ENCODE measurements around the gene MAVS.
"Not testable (repeated sequence)": the region's sequence is repeated elsewhere in the genome, so short reads cannot be mapped to it uniquely, and the experiment has no call there.

The MAVS gene

GRCh38 chr20:3819411-3820047, 27.1 kb upstream of the MAVS start:
- H3K4me1 ChIP-seq (ENCODE audit: control insufficient read depth, insufficient read depth, low read length) = peaks cover 13% of the 10 kb centered on the region
- peak overlapping the region; percentile 78 for H3K4me3 ChIP-seq (ENCODE audit: low read length)
- H3K27me3 ChIP-seq (ENCODE audit: control insufficient read depth, insufficient read depth, low read length) = no peaks in the 10 kb centered on the region
- peaks cover 12% of the 10 kb centered on the region for H3K36me3 ChIP-seq (ENCODE audit: control insufficient read depth, insufficient read depth, low read length)
- peak overlapping the region; percentile 88 for H3K9ac ChIP-seq (ENCODE audit: low read length)
- H3K27ac ChIP-seq (ENCODE audit: low read depth, low read length) = peak overlapping the region; percentile 100

- Histone ChIP-seq H3K9ac (ENCODE audit: low read length) (peak within 1 kb of the TSS; percentile 88), H3K27me3 (ENCODE audit: control insufficient read depth, insufficient read depth, low read length) (no peaks in the 10 kb centered on the region), H3K27ac (ENCODE audit: low read depth, low read length) (peak within 1 kb of the TSS; percentile 100), H3K4me1 (ENCODE audit: control insufficient read depth, insufficient read depth, low read length) (peaks cover 13% of the 10 kb centered on the region), H3K4me3 (ENCODE audit: low read length) (peak within 1 kb of the TSS; percentile 78), H3K36me3 (ENCODE audit: control insufficient read depth, insufficient read depth, low read length) (peaks cover 12% of the 10 kb centered on the region)
These were observed 26.4 kb upstream of the MAVS start, which contains the start of gene AP5S1 for GRCh38 chr20:3820048-3820900. TSS of gene AP5S1 (plus strand) at chr20:3820547. CDS start at chr20:3822118, 1,571 bp downstream.

- peak overlapping the region; percentile 78 for H3K4me3 ChIP-seq (ENCODE audit: low read length)
- H3K36me3 ChIP-seq (ENCODE audit: control insufficient read depth, insufficient read depth, low read length) = peaks cover 12% of the 10 kb centered on the region
- H3K27me3 ChIP-seq (ENCODE audit: control insufficient read depth, insufficient read depth, low read length) = no peaks in the 10 kb centered on the region
- peak overlapping the region; percentile 100 for H3K27ac ChIP-seq (ENCODE audit: low read depth, low read length)
- peak overlapping the region; percentile 74 for H3K9ac ChIP-seq (ENCODE audit: low read length)
- H3K4me1 ChIP-seq (ENCODE audit: control insufficient read depth, insufficient read depth, low read length) = peaks cover 13% of the 10 kb centered on the region
These were observed 25.5 kb upstream of the MAVS start for GRCh38 chr20:3820901-3821727.

GRCh38 chr20:3821996-3822395, 24.6 kb upstream of the MAVS start:
- Histone ChIP-seq H3K4me3 (ENCODE audit: low read length) (no peak overlapping the region), H3K27ac (ENCODE audit: low read depth, low read length) (no peak overlapping the region), H3K9ac (ENCODE audit: low read length) (no peak overlapping the region), H3K27me3 (ENCODE audit: control insufficient read depth, insufficient read depth, low read length) (no peaks in the 10 kb centered on the region), H3K36me3 (ENCODE audit: control insufficient read depth, insufficient read depth, low read length) (peaks cover 12% of the 10 kb centered on the region), H3K4me1 (ENCODE audit: control insufficient read depth, insufficient read depth, low read length) (peaks cover 13% of the 10 kb centered on the region)

GRCh38 chr20:3823881-3824280, 22.8 kb upstream of the MAVS start:
- H3K36me3 ChIP-seq (ENCODE audit: control insufficient read depth, insufficient read depth, low read length) = peaks cover 12% of the 10 kb centered on the region
- no peaks in the 10 kb centered on the region for H3K27me3 ChIP-seq (ENCODE audit: control insufficient read depth, insufficient read depth, low read length)
- H3K27ac ChIP-seq (ENCODE audit: low read depth, low read length) = no peak overlapping the region
- no peak overlapping the region for H3K9ac ChIP-seq (ENCODE audit: low read length)
- peaks cover 10% of the 10 kb centered on the region for H3K4me1 ChIP-seq (ENCODE audit: control insufficient read depth, insufficient read depth, low read length)
- H3K4me3 ChIP-seq (ENCODE audit: low read length) = no peak overlapping the region

GRCh38 chr20:3825526-3825925, 21.1 kb upstream of the MAVS start:
- H3K27ac ChIP-seq (ENCODE audit: low read depth, low read length) = no peak overlapping the region
- peaks cover 12% of the 10 kb centered on the region for H3K36me3 ChIP-seq (ENCODE audit: control insufficient read depth, insufficient read depth, low read length)
- no peak overlapping the region for H3K4me3 ChIP-seq (ENCODE audit: low read length)
- no peak overlapping the region for H3K9ac ChIP-seq (ENCODE audit: low read length)
- no peaks in the 10 kb centered on the region for H3K27me3 ChIP-seq (ENCODE audit: control insufficient read depth, insufficient read depth, low read length)
- H3K4me1 ChIP-seq (ENCODE audit: control insufficient read depth, insufficient read depth, low read length) = peaks cover 3% of the 10 kb centered on the region

- peaks cover 12% of the 10 kb centered on the region for H3K36me3 ChIP-seq (ENCODE audit: control insufficient read depth, insufficient read depth, low read length)
- H3K27ac ChIP-seq (ENCODE audit: low read depth, low read length) = no peak overlapping the region
- no peak overlapping the region for H3K9ac ChIP-seq (ENCODE audit: low read length)
- H3K27me3 ChIP-seq (ENCODE audit: control insufficient read depth, insufficient read depth, low read length) = no peaks in the 10 kb centered on the region
- H3K4me3 ChIP-seq (ENCODE audit: low read length) = no peak overlapping the region
- H3K4me1 ChIP-seq (ENCODE audit: control insufficient read depth, insufficient read depth, low read length) = no peaks in the 10 kb centered on the region
These were observed 20.2 kb upstream of the MAVS start for GRCh38 chr20:3826420-3826819.

- H3K9ac ChIP-seq (ENCODE audit: low read length) = no peak overlapping the region
- H3K36me3 ChIP-seq (ENCODE audit: control insufficient read depth, insufficient read depth, low read length) = peaks cover 4% of the 10 kb centered on the region
- H3K4me3 ChIP-seq (ENCODE audit: low read length) = no peak overlapping the region
- H3K4me1 ChIP-seq (ENCODE audit: control insufficient read depth, insufficient read depth, low read length) = no peaks in the 10 kb centered on the region
- no peak overlapping the region for H3K27ac ChIP-seq (ENCODE audit: low read depth, low read length)
- H3K27me3 ChIP-seq (ENCODE audit: control insufficient read depth, insufficient read depth, low read length) = no peaks in the 10 kb centered on the region
These were observed 17.8 kb upstream of the MAVS start for GRCh38 chr20:3828798-3829197.

- not testable (repeated sequence) for H3K27ac ChIP-seq (ENCODE audit: low read depth, low read length); H3K4me1 ChIP-seq (ENCODE audit: control insufficient read depth, insufficient read depth, low read length); H3K27me3 ChIP-seq (ENCODE audit: control insufficient read depth, insufficient read depth, low read length); H3K9ac ChIP-seq (ENCODE audit: low read length); H3K4me3 ChIP-seq (ENCODE audit: low read length); H3K36me3 ChIP-seq (ENCODE audit: control insufficient read depth, insufficient read depth, low read length)
These were observed 16.7 kb upstream of the MAVS start for GRCh38 chr20:3829891-3830290.

- no peak overlapping the region for H3K9ac ChIP-seq (ENCODE audit: low read length)
- no peak overlapping the region for H3K4me3 ChIP-seq (ENCODE audit: low read length)
- H3K36me3 ChIP-seq (ENCODE audit: control insufficient read depth, insufficient read depth, low read length) = peaks cover 3% of the 10 kb centered on the region
- H3K4me1 ChIP-seq (ENCODE audit: control insufficient read depth, insufficient read depth, low read length) = no peaks in the 10 kb centered on the region
- H3K27ac ChIP-seq (ENCODE audit: low read depth, low read length) = no peak overlapping the region
- no peaks in the 10 kb centered on the region for H3K27me3 ChIP-seq (ENCODE audit: control insufficient read depth, insufficient read depth, low read length)
These were observed 10.5 kb upstream of the MAVS start for GRCh38 chr20:3836132-3836531.

GRCh38 chr20:3839328-3839727, 7.3 kb upstream of the MAVS start:
- no peaks in the 10 kb centered on the region for H3K27me3 ChIP-seq (ENCODE audit: control insufficient read depth, insufficient read depth, low read length)
- H3K9ac ChIP-seq (ENCODE audit: low read length) = no peak overlapping the region
- no peak overlapping the region for H3K27ac ChIP-seq (ENCODE audit: low read depth, low read length)
- H3K36me3 ChIP-seq (ENCODE audit: control insufficient read depth, insufficient read depth, low read length) = peaks cover 3% of the 10 kb centered on the region
- no peaks in the 10 kb centered on the region for H3K4me1 ChIP-seq (ENCODE audit: control insufficient read depth, insufficient read depth, low read length)
- H3K4me3 ChIP-seq (ENCODE audit: low read length) = no peak overlapping the region

GRCh38 chr20:3840201-3840600, 6.4 kb upstream of the MAVS start:
- not testable (repeated sequence) for H3K27ac ChIP-seq (ENCODE audit: low read depth, low read length); H3K4me3 ChIP-seq (ENCODE audit: low read length); H3K27me3 ChIP-seq (ENCODE audit: control insufficient read depth, insufficient read depth, low read length); H3K4me1 ChIP-seq (ENCODE audit: control insufficient read depth, insufficient read depth, low read length); H3K9ac ChIP-seq (ENCODE audit: low read length); H3K36me3 ChIP-seq (ENCODE audit: control insufficient read depth, insufficient read depth, low read length)

All from rectal smooth muscle tissue (tissue), 1 donor.